ENCODE results near the gene UHRF1. TPM values are rescaled to one million over a fixed set of nuclear protein-coding genes. Genes with fewer than 3 reads are reported as not detected.

The UHRF1 gene
- total RNA-seq, 2 donors from 2014 or later, result 3.8 to 5.3 TPM

DNA sequence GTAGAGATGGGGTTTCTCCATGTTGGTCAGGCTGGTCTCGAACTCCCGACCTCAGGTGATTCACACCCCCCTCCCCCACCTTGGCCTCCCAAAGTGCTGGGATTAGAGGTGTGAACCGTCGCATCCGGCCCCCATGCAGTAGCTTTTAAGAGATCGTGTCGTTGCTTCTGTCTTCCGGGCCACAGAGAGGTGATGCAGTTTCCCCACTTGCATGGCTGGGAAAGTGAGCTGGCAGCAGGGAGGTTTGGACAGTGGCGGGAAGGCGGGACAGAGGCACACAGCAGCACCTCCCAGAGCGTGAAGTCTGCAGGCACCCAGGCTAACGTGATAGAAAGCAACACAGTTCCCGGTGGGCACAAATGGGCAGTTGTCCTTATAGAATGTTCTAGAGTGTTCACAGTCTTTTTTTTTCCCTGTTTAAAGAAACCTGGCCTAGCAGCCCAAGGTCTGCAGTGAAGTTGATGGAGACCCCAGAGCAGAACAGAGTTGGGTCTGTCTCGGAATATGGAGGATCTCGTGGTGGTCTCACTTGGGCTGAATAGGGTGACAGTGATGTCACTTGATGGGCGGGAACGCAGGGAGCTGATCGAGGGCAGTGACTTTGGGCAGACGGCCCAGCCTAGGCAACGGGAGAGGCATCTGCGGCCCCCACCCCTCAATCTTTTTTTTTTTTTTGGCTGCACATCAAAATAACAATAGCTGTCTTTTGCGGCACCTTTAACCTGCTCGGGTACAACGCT, 4.9 kb downstream of the UHRF1 start:
- no peaks in the 10 kb centered on the region for H3K27me3 ChIP-seq (replicated peaks; ENCODE audit: insufficient read depth)
- peaks cover 8% of the 10 kb centered on the region for H3K4me1 ChIP-seq (replicated peaks)
- H3K4me3 ChIP-seq, result no peak overlapping the region
- H3K27ac ChIP-seq, result peak overlapping the region in 1 of 2 donors; percentile 27
- TF ChIP-seq POLR2AphosphoS5 (IDR thresholded peaks at IDR 0.05) (no peak), POLR2A (IDR thresholded peaks at IDR 0.05) (no peak)
- TF ChIP-seq, protein P1, sequence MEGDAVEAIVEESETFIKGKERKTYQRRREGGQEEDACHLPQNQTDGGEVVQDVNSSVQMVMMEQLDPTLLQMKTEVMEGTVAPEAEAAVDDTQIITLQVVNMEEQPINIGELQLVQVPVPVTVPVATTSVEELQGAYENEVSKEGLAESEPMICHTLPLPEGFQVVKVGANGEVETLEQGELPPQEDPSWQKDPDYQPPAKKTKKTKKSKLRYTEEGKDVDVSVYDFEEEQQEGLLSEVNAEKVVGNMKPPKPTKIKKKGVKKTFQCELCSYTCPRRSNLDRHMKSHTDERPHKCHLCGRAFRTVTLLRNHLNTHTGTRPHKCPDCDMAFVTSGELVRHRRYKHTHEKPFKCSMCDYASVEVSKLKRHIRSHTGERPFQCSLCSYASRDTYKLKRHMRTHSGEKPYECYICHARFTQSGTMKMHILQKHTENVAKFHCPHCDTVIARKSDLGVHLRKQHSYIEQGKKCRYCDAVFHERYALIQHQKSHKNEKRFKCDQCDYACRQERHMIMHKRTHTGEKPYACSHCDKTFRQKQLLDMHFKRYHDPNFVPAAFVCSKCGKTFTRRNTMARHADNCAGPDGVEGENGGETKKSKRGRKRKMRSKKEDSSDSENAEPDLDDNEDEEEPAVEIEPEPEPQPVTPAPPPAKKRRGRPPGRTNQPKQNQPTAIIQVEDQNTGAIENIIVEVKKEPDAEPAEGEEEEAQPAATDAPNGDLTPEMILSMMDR (IDR thresholded peaks at IDR 0.05), result no peak
- 79% methylated on average over 24 of the region's 24 CpGs for WGBS
- H3K36me3 ChIP-seq, result no peaks in the 10 kb centered on the region
- no peak for DNase-seq (ENCODE audit: low spot score)
- no peaks in the 10 kb centered on the region for H3K9me3 ChIP-seq
- intact Hi-C loops (cut with DNase I), result no loop called here

DNA sequence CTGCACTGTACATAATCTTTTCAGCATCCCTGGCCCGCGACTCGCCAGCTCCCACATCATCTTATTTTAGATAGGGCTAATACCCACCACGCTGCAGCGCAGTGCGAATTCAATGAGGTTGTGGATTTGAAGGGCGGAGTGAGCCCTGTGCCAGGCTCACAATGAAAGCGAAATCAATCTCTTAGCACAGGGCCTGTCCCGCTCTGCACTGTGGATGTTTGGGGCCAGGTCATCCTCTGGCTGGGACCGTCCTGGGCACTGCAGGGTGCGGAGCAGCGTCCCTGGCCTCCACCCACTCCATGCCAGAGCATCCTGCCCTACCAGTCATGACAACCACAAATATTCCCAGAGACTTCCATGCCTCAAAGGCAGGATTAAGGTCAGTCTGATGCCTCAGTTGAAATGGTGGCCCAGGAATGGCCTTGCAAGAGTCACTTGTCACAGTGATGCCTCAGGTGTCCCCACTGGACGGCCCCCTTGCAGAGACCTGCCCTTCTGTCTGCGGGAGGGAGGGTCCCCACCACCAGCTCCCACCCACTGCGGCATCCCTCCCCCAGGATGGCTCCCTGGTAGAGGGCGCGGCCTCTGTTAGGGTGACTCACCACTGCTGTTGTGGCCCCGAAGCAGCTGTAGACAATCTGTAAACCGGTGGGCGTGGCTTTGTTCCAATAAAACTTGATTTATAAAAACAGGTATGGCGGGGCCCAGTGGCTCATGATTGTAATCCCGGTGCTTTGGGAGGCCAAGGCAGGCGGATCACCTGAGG, 5.6 kb downstream of the UHRF1 start:
- H3K4me3 ChIP-seq, result no peak overlapping the region
- peaks cover 8% of the 10 kb centered on the region for H3K4me1 ChIP-seq (replicated peaks)
- TF ChIP-seq POLR2A (IDR thresholded peaks at IDR 0.05), result no peak
- peak; percentile 67 for TF ChIP-seq POLR2AphosphoS5 (IDR thresholded peaks at IDR 0.05)

DNA sequence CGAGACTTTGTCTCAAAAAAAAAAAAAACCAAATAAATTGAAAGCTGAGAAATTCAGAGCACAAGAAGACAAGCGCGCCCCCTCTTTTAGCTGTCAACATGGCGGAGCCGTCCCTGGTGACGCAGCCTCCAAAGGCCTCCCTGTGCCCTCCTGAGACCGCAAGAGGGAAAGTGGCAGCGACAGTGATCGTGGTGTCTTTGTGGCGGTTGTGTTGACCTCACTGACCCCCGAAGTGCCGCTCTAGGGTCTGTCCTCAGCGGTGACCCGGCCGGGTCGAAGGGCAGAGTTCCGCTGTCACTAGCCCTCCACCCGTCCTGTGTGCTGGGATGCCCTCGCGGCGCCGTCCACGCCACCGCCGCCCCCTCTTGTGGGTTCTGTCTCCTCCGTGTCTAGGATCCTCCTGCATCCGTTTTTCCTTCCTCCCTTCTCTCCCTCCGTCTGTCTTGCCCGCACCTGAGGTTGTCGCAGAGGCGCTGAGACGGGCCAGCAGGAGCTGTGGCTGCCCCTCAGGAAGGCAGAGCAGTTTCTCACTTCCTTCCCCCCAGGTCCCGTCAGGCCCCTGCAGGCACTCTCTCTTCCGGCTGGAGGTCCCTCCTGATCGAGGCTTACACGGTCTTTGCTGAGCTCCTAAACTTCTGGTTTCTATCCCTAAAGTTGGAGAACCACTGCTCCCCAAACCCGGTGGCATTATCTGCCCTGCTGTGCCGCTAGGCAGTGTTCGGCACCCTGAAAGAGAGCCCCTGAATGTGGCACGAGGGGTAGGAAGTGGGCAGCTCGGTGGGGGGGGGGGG, 7.2 kb downstream of the UHRF1 start:
- Histone ChIP-seq H3K27me3 (replicated peaks; ENCODE audit: insufficient read depth) (no peaks in the 10 kb centered on the region), H3K4me3 (no peak overlapping the region), H3K36me3 (no peaks in the 10 kb centered on the region), H3K9me3 (no peaks in the 10 kb centered on the region), H3K27ac (no peak overlapping the region), H3K4me1 (replicated peaks) (no peaks in the 10 kb centered on the region)
- DNase-seq (ENCODE audit: low spot score), result no peak
- WGBS, result 88% methylated on average over 41 of the region's 41 CpGs
- intact Hi-C loops (cut with DNase I), result no loop called here
- TF ChIP-seq POLR2A (IDR thresholded peaks at IDR 0.05) (no peak), POLR2AphosphoS5 (IDR thresholded peaks at IDR 0.05) (no peak)
- TF ChIP-seq, protein P1 (IDR thresholded peaks at IDR 0.05), result no peak

More for the DNA sequence above, 5.6 kb downstream of the UHRF1 start:
- H3K27ac ChIP-seq, result peak overlapping the region; percentile 10 to 27
- H3K27me3 ChIP-seq (replicated peaks; ENCODE audit: insufficient read depth), result no peaks in the 10 kb centered on the region
- no peaks in the 10 kb centered on the region for H3K36me3 ChIP-seq
- H3K9me3 ChIP-seq, result no peaks in the 10 kb centered on the region
- intact Hi-C loops (cut with DNase I), result no loop called here
- peak; percentile 80 for DNase-seq (ENCODE audit: low spot score)
- WGBS, result 68% methylated on average over 23 of the region's 23 CpGs

DNA sequence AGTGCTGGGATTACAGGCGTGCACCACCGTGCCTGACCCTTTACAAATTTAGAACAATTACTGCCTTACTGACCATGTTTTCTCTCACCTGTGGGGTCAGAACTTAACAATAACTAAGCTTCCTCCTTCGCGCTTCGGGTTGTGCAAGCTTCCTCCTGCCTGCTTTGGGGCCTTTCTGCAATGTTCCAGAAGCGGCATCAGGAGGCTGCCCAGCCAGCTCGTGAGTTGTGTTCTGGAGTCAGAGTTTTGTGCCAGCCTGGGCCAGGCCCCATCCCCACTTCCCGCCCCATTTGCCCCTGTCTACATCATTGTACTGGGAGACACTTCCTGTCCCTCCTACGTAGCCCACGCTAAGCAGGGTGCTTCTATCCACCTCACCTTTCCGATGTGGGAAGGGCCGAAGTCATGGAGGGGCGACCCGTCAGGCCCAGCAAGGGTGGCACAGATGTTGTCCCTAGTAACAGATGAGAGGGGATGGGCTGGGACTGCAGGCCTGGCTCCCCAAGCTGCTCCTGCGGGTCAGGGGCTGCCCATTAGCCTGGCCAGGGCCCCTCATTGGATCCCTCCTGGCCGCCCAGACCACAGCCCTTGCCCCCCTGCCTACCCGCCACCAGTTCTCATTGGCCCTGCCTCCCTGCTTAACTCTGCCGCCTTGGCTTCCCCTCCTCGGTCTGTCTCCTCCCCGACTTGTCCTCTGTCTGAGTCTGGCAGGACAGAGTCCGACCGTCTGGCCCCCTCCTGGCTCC, 13.4 kb downstream of the UHRF1 start:
- no peaks in the 10 kb centered on the region for H3K36me3 ChIP-seq
- no peak for TF ChIP-seq POLR2AphosphoS5 (IDR thresholded peaks at IDR 0.05)
- no peak for TF ChIP-seq POLR2A (IDR thresholded peaks at IDR 0.05)
- TF ChIP-seq, protein P1 (IDR thresholded peaks at IDR 0.05), result no peak
- no peak overlapping the region for H3K27ac ChIP-seq
- no peak for DNase-seq (ENCODE audit: low spot score)
- intact Hi-C loops (cut with DNase I), result no loop called here
- H3K4me1 ChIP-seq (replicated peaks), result no peaks in the 10 kb centered on the region
- H3K9me3 ChIP-seq, result no peaks in the 10 kb centered on the region
- 85% methylated on average over 22 of the region's 22 CpGs for WGBS
- no peak overlapping the region for H3K4me3 ChIP-seq
- H3K27me3 ChIP-seq (replicated peaks; ENCODE audit: insufficient read depth), result no peaks in the 10 kb centered on the region

All from prostate gland (tissue), 2 donors.